ELR (cell line): ENCODE measurements around the gene C15orf62.

ENCODE experiments used
- DNase-seq: peaks from one replicate; pipeline ENCODE4 v3.0.0-alpha.2; 2015; ENCODE audit warnings: low read depth

The C15orf62 gene, protein sequence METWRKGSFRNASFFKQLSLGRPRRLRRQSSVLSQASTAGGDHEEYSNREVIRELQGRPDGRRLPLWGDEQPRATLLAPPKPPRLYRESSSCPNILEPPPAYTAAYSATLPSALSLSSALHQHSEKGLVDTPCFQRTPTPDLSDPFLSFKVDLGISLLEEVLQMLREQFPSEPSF

DNA sequence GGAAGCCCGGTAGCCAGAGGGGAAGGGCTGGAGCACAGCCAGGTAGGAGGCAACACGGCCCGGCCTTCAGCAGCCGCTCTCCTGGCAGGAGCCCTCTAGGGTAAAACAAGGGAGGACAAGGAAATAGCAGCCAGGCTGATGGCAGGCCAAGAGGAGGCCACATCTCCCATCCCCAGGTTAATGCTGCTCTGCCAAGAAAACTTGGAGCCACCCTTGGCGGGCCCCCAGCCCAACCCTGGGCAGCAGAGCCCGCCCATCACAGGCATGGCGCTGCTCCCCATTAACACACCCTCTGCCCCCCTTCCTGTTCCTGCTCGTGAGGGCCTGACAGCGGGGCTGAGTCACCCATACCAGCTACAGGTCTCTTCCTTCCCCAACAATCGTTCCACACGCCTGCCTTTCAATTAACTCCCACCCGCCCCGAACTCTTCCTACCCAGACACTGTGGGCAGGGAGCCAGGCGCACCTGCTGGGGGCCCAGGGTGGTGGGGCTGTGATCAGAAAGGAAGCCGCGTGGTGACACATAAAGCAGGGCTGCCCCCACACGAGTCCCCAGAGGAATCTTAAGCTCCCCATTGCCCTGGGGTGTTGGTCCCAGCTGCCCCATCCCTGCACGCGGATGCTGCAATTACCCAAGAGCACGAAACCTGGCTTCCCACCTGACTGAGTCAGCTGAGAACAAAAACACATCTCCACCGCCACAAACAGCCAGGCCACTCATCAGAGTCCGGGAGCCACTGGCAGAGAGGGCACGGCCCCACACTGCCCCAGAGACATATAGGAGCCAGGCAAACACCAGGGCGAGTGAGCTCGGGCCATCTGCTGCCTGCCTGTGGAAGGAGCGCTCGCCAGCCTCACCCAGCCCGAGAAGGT is at the start of gene C15orf62:
Gene C15orf62 (plus strand): TSS at position 707 of the 873 bp plus-strand sequence. CDS start 516 bp downstream, outside the sequence.
- DNase-seq = peak; percentile 67

DNA sequence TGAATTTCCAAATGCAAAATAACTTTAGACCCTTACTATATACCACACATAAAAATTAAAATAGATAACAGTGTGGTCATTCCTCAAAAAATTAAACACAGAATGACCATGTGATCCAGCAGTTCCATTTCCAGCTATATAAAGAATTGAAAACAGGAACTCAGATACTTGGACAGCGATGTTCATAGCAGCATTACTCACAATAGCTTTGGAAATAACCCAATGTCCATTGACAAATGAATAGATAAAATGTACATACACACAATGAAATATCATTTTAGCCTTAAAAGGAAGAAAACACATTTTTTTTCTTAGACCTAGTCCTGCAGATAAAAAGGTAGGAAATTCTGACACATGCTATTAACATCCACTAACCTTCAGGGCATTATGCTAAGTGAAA is 48.1 kb upstream of the C15orf62 start:
- no peak for DNase-seq

DNA sequence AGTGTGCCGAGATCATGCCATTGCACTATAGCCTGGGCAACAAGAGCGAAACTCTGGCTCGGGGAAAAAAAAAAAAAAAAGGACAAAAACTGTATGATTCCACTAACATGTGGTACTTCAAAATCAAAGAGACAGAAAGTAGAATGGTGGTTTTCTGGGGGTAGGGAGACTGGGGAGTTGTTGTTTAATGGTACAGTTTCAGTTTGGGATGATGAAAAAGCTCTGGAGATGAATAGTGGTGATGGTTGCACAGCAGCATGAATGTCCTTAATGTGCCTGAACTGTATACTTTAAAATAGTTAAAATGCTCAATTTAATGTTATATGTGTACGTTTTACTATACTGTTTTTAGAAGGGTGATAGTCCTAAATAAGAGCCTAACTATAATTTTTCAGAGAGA is 47.4 kb upstream of the C15orf62 start:
- no peak for DNase-seq

DNA sequence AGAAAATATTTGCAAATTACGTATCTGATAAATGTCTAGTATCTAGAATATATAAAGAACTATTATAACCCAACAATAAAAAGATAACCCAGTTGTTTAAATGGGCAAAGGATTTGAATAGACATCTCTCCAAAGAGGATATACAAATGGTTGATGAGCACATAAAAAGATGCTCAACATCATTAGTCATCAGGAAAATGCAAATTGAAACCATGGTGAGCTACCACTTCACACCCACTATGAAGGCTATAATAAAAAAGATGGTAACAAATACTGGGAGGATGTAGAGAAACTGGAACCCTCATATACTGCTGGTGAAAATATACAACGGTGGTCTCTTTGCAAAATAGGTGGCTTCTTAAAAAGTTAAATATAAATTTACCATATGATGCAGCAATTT is 46.8 kb upstream of the C15orf62 start:
- peak; percentile 42 for DNase-seq

DNA sequence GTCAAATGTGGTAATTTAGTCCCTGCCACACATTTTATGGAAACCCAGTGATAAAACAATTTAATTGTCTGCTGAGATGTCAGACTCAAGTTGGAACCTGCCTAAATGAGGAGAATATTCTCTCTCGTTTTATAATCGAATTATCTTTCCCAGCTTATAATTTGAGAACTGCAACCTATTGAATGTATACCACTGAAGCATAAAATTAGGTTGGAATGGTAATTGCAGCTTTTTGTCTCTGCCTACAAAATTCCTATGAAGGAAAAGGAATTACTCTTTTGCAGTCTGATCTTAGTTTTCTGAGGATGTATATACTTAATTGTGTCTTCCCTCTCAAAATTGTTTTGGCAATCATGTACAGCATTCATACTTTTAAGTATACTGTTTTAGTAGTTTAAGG is 45.9 kb upstream of the C15orf62 start:
- no peak for DNase-seq

DNA sequence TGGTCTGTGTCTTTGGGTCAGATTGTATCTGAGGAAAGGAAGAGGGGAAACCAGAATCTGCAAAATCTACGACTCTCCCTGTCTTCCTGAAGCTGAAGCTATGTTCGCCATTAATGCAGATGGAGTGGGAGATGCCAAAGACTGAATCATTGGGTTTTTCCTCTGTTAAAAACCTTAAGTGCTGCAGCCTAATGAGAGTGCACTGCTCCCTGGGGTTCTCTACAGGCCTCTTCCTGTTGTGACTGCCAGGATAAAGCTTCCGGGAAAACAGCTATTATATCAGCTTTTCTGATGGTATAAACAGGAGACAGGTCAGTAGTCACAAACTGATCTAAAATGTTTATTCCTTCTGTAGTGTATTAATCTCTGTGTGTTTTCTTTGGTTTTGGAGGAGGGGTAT is 38.7 kb upstream of the C15orf62 start:
- no peak for DNase-seq

DNA sequence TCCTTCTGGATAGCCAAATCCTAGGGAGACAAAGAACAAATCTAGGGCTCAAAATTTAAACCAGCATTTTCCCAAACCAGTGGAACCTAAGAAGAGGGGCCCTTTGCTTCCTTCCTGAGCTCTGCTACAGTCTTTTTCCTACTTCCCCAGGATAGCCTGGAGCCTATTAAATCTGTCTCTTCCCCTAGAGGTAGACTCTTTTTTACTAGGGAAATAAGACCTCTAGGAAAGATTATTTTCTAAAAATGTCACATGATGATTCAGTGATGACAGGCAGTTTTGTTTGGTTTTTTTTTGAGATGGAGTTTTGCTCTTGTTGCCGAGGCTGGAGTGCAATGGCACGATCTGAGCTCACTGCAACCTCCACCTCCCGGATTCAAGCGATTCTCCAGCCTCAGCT is 33.2 kb upstream of the C15orf62 start:
- no peak for DNase-seq

DNA sequence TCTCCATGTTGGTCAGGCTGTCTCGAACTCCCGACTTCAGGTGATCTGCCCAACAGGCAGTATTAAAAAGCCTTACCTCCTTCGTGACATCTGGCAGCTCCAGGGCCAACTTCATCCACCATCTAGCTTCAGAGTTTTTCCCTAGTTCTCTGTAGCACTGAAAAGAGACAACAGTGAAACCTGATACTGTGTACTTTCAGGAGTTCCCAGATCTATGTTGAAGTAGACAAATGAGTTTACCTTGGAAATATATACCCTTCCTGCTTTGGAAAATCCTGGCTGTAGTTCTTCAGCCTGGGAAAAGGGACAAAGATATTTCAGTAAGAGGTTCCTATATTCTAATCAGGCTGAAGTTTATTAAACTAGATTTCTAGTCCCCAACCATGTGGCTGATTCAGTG is 32.7 kb upstream of the C15orf62 start:
- DNase-seq = no peak

DNA sequence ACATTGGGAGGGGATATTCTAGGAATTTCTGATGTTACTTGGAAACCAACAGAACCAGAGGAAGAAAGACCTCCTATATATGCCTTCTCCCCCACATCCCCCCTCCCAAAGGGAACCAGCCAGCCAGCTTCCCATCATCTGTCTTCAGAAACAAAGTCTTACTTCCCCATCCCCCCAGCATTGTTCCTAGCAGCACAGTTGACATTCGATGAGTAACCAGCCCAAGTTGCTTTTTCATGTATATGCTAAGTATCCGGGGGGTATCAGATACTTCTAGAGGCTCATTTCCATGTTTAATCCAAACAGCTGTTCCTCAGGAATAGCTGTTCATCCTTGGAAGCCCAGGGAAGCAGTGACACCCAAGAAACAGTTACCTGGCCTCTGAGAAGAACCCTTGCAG is 30.7 kb upstream of the C15orf62 start:
- no peak for DNase-seq

DNA sequence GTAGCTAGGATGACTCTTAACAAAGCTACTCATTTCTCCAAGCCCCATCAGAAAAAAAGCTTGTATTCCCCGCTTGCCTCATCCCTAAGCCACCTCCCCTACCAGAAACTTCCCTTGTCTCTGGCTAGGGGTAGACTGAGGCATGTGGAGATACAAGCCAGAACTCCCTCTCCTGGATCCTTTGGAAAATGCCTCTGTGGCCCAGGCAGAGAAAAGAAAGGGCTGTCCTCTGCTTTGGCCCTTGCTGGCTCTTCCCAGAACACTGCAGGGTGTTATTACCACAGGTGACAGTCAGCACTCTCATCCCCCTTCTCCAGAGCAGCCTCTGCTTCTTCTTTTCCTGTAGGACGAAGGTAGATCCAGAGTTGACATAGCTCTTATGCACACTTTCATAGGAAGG is 29.9 kb upstream of the C15orf62 start:
- no peak for DNase-seq

DNA sequence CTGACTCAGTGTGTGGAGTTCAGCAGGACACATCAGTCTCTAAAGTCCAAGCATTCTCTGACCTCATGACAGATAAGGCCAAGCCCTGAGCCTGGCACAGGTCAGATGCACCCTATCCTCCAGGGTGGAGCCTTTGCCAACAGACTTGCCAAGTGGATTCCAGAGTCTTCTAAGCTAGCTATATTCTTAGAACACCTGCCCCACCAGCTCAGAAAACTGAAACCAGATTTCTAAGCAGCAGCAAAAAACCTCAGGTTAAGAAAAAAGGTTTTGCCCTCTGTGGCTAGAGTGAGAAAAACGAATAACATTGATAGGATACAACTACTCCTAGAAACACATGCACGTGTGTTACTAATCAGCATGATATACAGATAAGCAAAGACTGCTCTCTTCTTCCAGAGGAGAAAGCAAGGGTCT is 26.3 kb upstream of the C15orf62 start:
- no peak for DNase-seq

DNA sequence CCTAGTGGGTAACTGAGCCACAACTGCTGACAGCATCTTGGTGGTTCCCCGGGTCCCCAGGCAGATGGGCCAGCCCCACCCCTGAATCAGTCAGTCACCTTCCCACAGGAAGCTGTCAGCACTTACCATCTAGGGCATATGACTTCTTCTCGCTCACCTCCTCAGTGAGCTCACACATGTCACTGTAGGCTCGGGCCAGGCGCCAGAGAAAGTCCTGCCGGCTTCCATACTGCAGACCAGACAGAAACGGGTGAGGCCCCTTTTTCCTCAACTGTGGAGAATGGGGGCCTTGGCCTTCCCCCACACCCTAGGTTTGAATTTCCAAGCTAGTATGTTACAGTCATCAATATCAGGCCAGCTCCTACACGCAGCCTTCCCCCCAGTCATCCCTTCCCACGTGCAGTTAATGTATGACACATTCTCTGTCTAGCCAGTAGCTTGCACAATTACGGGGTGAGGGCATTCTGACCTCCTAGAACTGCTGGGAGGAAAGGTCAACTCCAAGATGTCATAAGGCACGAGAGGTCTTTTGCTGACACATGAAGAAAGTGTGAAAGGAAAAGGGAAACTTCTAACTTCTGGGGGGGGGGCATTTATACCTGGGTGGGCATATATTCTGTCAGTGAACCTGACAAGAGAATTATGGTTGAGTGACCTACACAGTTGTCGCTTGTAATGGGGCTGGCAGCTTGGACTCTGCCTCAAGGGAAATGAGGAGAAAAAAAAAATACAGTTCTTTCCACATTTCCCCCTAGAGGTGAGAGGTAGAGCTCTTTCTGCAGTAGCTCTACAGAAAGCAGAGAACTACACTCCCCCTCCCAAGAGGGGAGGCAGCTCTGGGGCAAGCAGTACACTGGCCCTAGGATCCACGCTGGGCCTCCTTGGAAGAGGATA is 25.6 kb upstream of the C15orf62 start:
- peak; percentile 90 for DNase-seq

DNA sequence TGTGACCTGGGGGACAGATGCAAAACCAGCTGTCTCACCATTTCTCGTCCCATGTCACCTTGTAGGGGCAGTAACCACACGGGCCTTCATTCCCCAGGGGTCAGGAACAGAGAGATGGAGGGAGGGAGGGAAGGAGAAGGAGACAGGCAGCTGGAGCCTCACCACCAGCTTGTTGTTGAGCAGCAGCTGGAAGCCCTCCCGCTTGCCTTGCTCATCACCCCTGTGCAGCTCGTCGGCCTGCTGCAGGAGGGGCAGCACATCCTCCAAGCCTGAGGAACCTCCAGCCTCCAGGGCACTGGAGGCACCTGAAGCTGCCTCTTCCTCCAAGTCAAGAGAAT is 25.0 kb upstream of the C15orf62 start:
- DNase-seq = no peak

DNA sequence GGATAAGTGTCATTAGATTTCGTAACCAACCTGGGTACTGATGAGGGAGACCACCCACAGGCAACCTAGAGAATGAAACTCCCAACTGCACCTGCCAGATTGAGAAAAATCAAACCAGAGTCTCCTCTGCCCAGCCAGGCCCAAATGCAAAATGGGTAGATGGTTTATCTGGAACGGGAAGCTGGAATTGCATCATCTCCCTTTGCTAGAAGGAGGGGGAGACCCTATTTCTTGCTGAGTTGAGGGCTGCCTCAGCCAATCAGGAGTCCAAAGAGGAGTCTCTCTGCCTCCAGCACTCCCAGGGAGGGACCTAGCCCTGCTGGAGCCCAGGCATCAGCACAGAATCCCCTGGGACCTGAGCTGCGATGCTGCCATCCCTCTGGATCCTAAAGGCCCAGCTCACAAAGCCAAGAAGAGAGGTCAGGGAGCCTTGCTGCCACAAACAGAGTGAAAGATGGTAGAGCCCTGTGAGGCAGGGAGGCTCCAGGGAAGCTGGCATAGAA is 22.8 kb upstream of the C15orf62 start:
- DNase-seq = no peak

DNA sequence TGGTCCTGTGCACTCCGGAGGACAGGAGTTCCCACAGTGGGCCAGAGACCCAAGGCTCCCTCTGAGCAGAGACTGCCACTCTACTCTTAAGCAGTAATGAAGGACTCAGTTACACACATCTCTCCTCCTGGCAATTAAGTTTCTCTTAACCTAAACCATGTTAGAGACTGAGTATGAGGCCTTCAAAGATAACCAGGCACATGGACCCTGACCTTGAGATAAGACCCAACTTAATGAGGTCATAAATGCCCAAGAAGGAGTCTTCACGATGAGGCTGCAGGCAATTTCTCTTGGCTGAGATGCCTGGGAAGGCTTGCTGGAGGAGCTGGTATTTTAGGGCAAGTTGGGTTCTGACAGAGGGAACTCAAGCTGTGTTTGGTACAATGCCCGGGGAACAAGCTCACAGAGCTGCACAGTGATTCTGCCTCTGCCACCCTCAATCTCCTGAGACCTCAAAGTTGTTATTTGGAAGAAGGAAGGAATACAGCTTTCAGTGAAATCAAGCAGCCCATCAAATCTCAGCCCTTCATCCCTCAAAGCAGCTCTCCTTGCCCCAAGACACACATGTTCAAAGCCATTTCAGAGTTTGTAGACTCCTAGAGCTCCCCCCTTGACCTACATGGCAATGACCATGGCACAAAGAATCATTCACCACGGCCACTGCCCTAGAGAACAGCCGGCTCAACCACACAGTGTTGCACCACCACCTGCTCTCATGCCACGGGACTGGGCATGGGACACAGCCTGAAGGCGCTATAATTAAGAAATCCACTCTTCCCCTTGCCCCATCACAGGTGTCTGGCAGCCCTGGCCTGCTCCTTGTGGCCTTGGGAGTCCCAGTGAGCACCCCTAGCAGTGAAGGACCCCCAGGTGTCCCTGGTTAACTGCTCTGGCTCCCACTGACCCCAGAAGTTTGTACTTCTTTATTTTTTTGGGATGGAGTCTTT is 21.8 kb upstream of the C15orf62 start:
- DNase-seq = no peak

DNA sequence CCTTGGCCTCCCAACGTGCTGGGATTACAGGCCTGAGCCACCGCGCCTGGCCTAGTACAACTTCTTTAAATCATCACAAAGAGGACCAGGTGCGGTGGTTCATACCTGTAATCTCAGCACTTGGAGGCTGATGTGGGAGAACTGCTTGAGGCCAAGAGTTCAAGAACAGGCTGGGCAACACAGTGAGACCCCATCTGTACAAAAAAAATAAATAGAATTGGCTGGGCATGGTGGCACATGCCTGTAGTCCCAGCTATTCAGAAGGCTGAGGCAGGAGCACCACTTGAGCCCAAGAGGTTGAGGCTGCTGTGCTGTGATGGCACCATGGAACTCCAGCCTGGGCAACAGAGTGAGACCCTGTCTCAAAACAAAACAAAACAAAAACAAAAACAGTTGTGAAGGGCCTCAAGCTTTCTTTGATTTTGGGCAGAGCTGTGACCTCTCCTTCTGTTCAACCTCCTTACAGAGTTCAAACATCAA is 20.6 kb upstream of the C15orf62 start:
- no peak for DNase-seq

DNA sequence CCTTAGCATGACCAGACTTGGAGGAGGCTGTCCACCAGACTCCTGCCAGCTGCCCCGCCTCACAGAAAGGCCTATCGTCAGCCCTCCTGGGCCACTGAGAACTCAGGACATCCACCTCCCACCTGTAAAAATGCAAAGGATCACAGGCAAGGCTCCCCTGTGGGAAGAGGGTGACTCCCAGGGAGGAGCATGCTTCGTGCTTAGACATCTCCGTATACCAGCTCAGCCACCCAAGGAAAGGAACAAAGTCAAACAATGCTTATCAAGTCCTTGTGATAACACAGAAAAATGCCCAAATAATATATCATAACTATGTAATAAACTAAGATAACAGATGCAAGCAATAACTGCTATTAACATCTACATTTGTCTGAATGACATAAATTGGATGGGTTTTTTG is 18.9 kb upstream of the C15orf62 start:
- DNase-seq = no peak

DNA sequence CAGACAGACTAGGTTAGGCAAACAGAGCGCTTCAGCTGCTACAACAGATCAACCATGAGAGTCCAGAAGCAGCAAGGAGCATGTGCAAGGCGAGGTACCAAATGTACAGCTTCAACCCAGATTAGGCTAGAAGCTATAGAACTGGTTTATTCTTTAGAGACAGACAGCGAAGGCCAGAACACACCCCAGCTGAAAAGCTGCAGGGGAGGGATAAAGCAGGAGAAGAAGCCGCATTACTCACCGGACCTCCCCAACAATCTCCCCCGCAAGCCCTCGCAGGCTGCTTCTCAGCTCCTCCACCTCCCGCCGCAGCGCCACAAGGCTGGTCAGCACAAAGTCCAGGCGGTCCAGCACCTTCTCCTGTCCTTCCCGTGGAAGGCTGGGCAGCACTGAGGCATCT is 18.0 kb upstream of the C15orf62 start:
- DNase-seq = no peak

DNA sequence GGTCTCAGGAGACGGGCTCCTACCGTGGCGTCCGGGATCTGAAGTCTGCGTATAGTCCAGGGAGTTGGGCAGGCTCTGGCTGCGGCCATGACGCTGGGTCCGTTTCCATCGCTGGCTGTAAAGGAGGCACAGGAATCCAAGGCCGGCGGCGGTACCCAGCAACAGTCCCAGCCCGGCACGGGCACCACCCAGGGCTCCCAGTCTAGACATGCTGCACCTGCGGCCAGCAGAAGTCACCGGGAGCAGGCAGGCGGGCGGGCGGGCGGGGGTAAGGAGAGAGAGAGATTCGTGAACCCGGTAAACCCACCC is 15.3 kb upstream of the C15orf62 start:
- peak; percentile 21 for DNase-seq

DNA sequence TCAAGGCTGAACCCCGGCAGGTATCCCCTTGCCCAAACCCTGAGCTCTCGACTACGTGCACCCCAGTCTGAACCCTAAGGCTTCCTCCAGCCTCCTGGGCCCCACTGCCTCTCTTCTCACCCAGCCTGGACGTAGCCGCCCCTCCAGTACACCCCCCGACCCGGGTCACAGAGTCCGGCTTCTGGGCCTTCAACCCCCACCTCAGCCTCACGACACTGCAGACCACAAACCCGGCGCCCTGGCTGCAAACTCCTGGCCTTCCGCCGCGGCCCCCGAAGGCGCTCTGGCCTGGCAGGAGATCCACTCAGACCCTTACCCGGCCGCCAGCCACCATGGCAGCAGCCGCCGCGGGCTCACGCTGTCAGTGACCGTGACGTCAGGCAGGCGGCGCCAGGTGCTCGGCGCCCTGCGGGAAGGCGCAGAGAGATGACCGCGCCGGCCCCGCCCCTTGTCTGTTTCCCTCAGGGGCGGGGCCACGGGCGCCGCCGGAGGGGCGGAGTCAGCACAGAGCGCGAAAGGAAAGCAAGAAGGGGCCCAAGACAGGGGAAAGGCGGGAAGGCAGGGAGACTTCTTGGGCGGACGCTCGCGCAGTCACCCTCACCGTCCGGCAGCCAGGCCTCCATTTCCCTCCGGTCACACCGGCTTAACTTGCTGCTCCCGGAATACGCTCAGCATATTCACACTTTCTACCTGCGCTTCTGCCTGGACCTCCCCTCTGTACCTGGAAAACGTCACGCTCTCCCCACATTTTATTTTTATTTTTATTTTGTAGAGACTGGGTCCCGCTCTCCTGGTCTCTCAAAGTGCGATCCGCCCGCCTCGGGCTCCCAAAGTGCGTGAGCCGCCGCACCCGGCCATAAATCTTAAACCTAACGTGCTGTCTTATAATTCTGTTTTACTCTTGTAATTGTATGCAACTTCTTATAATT is 14.6 kb upstream of the C15orf62 start, which contains the start of gene RMDN3:
Gene RMDN3 (minus strand): TSS at position 372 of the 929 bp plus-strand sequence. CDS start 471 bp downstream, outside the sequence.
- DNase-seq = peak; percentile 93
